Bone marrow (tissue), 2 donors: ENCODE results near the gene DYRK3.
"Not testable (repeated sequence)": the region's sequence is repeated elsewhere in the genome, so short reads cannot be mapped to it uniquely, and the experiment has no call there.

Source experiments
- DNase-seq, 2 donors: peaks; one replicate each; lab custom pipeline; 2025; lab: John Stamatoyannopoulos, UW

The DYRK3 gene

DNA sequence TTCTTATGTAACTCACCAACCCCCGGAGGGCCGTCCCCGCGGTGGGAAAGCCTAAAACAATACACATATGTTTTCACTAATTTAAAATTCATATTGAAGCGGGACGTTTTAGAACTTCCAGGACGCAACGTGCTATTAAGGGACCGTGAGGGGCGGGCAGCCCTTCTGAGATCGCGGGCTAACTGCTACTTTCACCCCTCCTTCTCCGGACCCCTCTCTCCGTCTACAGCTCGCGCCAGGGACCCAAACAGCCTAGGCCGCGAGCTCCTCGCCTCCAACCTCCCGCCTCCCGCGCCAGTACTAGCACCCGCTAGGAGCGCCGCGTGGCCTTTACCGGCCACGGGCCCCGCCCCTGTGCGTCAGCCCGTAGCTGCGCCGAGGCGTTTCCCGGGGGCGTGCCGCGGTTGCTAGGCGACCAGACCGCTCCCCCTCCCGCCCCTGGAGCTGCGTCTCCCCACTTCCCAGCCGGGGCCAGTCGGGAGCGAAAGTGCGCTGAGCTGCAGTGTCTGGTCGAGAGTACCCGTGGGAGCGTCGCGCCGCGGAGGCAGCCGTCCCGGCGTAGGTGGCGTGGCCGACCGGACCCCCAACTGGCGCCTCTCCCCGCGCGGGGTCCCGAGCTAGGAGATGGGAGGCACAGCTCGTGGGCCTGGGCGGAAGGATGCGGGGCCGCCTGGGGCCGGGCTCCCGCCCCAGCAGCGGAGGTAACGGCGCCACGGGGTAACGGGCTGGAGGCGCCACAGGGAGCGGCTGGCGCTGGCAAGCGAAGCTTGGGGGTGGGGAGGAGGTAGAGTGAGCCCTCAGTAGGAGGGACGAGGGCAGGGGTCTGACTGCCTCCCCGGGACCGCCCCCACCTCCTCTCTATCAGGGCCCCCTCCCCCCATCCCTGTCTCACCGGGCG lies at the start of gene DYRK3:
TSS of gene DYRK3 (plus strand) at position 457 of the 898 bp plus-strand sequence. CDS start at position 625, 168 bp downstream.
- DNase-seq = peak; percentile 77 to 80

DNA sequence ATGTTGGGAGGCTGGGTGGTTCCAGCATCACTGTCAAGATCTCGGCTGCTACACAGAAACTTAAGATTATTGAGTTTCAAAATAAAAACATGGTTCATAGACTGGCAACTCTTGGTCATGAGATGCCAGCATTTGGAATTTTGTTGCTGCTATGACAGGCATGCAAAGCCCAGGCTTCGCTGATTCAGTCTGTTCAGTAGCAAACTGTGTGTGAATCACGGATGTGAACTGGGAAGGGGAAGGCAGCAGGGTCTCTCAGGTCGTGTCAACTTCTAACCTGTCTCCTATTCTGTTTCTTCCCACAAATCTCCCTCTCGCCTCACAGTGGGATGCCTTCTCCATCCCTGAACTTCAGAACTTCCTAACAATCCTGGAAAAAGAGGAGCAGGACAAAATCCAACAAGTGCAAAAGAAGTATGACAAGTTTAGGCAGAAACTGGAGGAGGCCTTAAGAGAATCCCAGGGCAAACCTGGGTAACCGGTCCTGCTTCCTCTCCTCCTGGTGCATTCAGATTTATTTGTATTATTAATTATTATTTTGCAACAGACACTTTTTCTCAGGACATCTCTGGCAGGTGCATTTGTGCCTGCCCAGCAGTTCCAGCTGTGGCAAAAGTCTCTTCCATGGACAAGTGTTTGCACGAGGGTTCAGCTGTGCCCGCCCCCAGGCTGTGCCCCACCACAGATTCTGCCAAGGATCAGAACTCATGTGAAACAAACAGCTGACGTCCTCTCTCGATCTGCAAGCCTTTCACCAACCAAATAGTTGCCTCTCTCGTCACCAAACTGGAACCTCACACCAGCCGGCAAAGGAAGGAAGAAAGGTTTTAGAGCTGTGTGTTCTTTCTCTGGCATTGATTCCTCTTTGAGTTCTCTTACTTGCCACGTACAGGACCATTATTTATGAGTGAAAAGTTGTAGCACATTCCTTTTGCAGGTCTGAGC lies 48.6 kb upstream of the DYRK3 start:
- DNase-seq = no peak

- DNase-seq = no peak
Measured at GRCh38 chr1:206587904-206588303, 47.4 kb upstream of the DYRK3 start.

DNA sequence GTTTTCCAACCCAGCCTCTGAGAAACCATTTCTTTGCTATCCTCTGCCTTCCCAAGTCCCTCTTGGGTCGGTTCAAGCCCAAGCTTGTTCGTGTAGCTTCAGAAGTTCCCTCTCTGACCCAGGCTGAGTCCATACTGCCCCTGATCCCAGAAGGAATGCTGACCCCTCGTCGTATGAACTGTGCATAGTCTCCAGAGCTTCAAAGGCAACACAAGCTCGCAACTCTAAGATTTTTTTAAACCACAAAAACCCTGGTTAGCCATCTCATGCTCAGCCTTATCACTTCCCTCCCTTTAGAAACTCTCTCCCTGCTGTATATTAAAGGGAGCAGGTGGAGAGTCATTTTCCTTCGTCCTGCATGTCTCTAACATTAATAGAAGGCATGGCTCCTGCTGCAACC lies 46.8 kb upstream of the DYRK3 start:
- DNase-seq = no peak

GRCh38 chr1:206589206-206589605 lies 46.1 kb upstream of the DYRK3 start:
- no peak for DNase-seq

GRCh38 chr1:206590025-206590758 lies 45.1 kb upstream of the DYRK3 start:
- no peak for DNase-seq

- DNase-seq = no peak
Measured at GRCh38 chr1:206591226-206591625, 44.1 kb upstream of the DYRK3 start.

DNA sequence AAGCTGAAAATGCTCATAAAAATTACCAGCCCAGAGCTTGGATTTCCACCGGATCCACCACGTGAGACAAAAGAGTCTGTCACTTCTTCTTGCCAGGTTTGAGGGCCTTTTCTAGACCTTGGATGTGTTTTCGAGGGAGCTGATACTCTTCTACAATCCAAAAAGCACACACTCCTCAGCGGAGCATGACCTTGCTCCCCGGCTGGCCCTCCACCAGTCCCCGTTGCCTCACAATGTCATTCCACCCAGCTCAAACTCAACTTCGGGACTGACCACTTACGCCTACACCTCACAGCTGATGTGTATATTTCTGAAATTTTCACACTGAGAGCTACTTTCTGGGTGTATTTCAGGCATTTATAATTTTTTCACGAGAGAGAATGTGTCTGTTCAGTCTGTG lies 43.6 kb upstream of the DYRK3 start:
- DNase-seq = no peak

- DNase-seq = no peak
Measured at GRCh38 chr1:206593351-206593925, 41.9 kb upstream of the DYRK3 start.

DNA sequence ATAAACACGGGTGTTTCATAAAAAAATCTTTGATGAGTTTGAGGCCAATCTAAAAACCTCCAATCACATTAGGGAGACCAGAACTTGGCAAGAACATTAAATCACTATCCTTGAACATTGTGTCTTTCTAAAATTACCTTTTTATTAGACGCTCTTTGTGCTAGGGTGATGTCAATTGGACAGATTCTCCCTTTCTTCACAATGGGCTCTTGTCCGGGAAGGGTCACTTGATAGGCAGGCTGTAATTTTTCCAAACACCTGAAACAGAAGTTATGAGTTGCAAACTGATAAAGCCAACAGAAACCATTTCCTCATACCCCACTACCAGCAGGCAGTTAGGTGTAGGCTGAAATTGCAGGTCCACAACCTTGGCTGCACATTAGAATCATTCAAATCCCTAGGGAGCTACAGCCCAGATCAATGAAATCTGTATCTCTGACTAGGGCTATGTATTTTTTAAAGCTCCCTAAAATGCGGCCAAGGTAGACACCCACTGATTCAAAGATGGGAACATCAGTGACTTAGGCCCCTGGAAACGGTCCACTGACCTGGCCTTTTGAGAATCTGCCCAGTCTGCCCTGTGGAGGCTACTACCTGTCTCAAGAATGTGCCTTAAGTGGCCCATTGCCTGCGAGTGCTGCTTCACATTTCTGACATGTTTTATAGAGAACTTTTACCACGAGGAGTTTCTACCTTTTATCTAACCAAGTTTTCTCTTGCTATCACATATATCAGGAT lies 39.6 kb upstream of the DYRK3 start:
- no peak for DNase-seq

- no peak for DNase-seq
Measured at GRCh38 chr1:206596319-206596666, 39.0 kb upstream of the DYRK3 start.

GRCh38 chr1:206600527-206600926 lies 34.8 kb upstream of the DYRK3 start:
- no peak for DNase-seq

GRCh38 chr1:206604861-206605260 lies 30.5 kb upstream of the DYRK3 start:
- no peak for DNase-seq

DNA sequence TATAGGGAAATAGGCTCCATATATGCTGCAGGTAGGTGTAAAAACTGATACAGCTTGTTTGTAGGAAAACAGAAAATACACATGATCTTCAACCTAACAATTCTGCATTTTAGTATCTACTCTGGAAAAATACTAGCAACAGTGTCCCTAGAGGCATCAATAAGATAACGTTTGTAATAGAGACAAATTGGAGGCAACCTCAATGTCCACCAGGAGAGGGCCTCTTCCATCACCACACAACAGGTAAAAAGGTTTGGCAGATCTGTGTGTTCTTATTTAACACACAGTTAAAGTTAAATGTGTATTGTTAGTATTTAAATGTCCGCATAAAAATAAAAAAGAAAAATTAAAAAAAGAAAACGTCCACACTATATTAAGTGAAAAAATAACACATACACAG lies 28.5 kb upstream of the DYRK3 start:
- DNase-seq = peak in 1 of 2 donors; percentile 9

- peak in 1 of 2 donors; percentile 9 for DNase-seq
Measured at GRCh38 chr1:206608108-206608698, 27.1 kb upstream of the DYRK3 start.

GRCh38 chr1:206609229-206609991 lies 25.9 kb upstream of the DYRK3 start:
- DNase-seq = no peak

GRCh38 chr1:206612129-206612876 lies 23.0 kb upstream of the DYRK3 start, which contains the start of gene EIF2D:
TSS of gene EIF2D (minus strand) at chr1:206612465. CDS start at chr1:206612342, 123 bp downstream.
- DNase-seq = peak; percentile 78 to 83

DNA sequence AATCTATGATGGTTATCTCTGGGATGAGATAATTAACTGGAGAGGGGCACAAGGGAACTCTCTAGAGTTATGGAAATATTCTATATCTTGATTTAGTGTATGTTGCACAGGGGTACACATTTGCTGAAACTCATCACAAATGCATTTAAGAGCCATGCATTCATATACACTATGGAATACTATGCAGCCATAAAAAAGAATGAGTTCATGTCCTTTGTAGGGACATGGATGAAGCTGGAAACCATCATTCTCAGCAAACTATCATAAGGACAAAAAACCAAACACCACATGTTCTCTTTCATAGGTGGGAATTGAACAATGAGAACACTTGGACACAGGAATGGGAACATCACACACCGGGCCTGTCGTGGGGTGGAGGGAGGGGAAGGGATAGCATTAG lies 8.9 kb upstream of the DYRK3 start:
- DNase-seq = not testable (repeated sequence)

GRCh38 chr1:206628916-206629315 lies 6.4 kb upstream of the DYRK3 start:
- DNase-seq = no peak
